Karpas-422 (cell line): ENCODE data around the gene SIN3B. TPM values are rescaled to one million over a fixed set of nuclear protein-coding genes. Genes with fewer than 3 reads are reported as not detected.
"Not testable (repeated sequence)": the region's sequence is repeated elsewhere in the genome, so short reads cannot be mapped to it uniquely, and the experiment has no call there.

Experiments
- DNase-seq: peaks from one replicate; pipeline ENCODE4 v3.0.0-alpha.2; 2015
- H2AFZ ChIP-seq: fragments of 200-600 bp; sonication (generic); 2 replicates; pipeline ENCODE4 v1.6.1; 2014; ENCODE audit warnings: antibody characterized with exemption, low read length, mixed read lengths
- H3K27ac ChIP-seq: fragments of 200-600 bp; sonication (generic); 2 replicates; pipeline ENCODE4 v1.5.1; 2014; ENCODE audit warnings: mild to moderate bottlenecking, low read length, moderate library complexity
- H3K27me3 ChIP-seq: fragments of 200-600 bp; sonication (generic); 2 replicates; pipeline ENCODE4 v1.6.1; 2014; ENCODE audit warnings: low read length, mixed read lengths
- H3K36me3 ChIP-seq: fragments of 200-600 bp; sonication (generic); 2 replicates; pipeline ENCODE4 v1.6.1; 2014; ENCODE audit warnings: low read length, mixed read lengths; ENCODE audit not compliant: insufficient read depth
- H3K4me1 ChIP-seq: fragments of 200-600 bp; sonication (generic); 2 replicates; pipeline ENCODE4 v1.6.1; 2014; ENCODE audit warnings: mild to moderate bottlenecking, low read length, mixed read lengths
- H3K4me2 ChIP-seq: fragments of 200-600 bp; sonication (generic); 2 replicates; pipeline ENCODE4 v1.6.1; 2014; ENCODE audit warnings: low read length, low read depth, mild to moderate bottlenecking; ENCODE audit not compliant: poor library complexity, severe bottlenecking
- H3K4me3 ChIP-seq: fragments of 200-600 bp; sonication (generic); 2 replicates; pipeline ENCODE4 v1.5.1; 2014; ENCODE audit warnings: mild to moderate bottlenecking, antibody characterized with exemption, low read length, mixed read lengths
- H3K79me2 ChIP-seq: fragments of 200-600 bp; sonication (generic); 2 replicates; pipeline ENCODE4 v1.6.1; 2014; ENCODE audit warnings: mild to moderate bottlenecking, low read length, mixed read lengths
- H3K9ac ChIP-seq: fragments of 200-600 bp; sonication (generic); 2 replicates; pipeline ENCODE4 v1.6.0; 2014; ENCODE audit warnings: low read length
- H3K9me2 ChIP-seq: fragments of 200-600 bp; sonication (generic), shearing (Covaris generic); replicated peaks from 2 replicates; pipeline ENCODE4 v1.6.0; 2014; ENCODE audit warnings: mild to moderate bottlenecking, low read length, moderate library complexity; ENCODE audit not compliant: insufficient read depth
- H3K9me3 ChIP-seq: fragments of 300-700, 200-600 bp; sonication (generic); 2 replicates; pipeline ENCODE4 v1.6.1; 2014; ENCODE audit warnings: low read length, mixed read lengths
- H4K20me1 ChIP-seq: fragments of 200-600 bp; sonication (generic); 2 replicates; pipeline ENCODE4 v1.6.1; 2014; ENCODE audit warnings: mild to moderate bottlenecking, antibody characterized with exemption, low read length, low read depth; ENCODE audit not compliant: insufficient read depth
- total RNA-seq: library from RNA; depleted of rRNA; stranded (reverse); fragments of >200 nt; shearing (Covaris generic); gene quantifications from 2 replicates; pipeline ENCODE4 v1.2.3, GENCODE V29; 2014; ENCODE audit warnings: low replicate concordance

Gene SIN3B
- total RNA-seq, 1 experiment from 2014 or later = 19.4 TPM

DNA sequence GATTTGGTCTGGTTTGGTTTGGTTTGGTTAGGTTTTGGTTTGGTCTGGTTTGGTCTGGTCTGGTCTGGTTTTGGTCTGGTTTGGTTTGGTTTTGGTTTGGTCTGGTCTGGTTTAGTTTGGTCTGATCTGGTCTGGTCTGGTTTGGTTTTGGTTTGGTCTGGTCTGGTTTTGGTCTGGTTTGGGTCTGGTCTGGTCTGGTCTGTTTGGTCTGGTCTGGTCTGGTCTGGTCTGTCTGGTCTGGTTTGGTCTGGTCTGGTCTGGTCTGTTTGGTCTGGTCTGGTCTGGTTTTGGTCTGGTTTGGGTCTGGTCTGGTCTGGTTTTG, 45.7 kb downstream of the SIN3B start:
- H3K4me1 ChIP-seq, DNase-seq, H3K79me2 ChIP-seq, H3K9me3 ChIP-seq, H3K9ac ChIP-seq, H3K27ac ChIP-seq, H3K4me3 ChIP-seq, H3K4me2 ChIP-seq, H3K27me3 ChIP-seq, H3K9me2 ChIP-seq, H2AFZ ChIP-seq, H4K20me1 ChIP-seq: not testable (repeated sequence)
- H3K36me3 ChIP-seq = peaks cover 21% of the 10 kb centered on the region

DNA sequence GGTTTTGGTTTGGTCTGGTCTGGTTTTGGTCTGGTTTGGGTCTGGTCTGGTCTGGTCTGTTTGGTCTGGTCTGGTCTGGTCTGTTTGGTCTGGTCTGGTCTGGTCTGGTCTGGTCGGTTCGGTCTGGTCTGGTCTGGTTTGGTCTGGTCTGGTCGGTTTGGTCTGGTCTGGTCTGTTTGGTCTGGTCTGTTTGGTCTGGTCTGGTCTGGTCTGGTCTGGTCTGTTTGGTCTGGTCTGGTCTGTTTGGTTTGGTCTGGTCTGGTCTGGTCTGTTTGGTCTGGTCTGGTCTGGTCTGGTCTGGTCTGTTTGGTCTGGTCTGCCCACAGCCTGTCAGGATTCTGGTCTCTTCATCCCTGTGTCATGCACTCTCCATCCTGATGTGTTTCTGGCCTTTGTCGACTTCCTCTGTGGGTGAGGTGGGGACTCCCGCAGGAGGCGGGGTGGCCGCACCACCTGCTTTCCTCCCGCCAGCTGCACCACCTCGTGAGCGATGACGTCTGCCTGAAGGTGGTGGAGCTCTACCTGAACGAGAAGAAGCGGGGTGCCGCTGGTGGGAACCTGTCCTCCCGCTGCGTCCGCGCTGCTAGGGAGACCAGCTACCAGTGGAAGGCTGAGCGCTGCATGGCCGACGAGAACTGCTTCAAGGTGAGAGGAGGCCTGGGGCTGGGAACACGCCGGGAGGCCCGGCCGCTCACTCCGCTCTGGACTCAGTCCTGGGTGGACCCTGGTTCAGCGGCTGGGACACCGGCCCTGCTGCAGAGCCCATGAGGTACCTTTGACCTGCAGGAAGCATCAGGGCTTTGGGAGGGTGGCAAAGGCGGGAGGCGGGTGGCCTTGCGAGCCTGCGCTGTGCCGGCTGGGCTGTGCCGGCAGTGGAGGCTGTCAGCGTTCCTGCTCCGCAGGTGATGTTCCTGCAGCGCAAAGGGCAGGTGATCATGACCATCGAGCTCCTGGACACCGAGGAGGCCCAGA, 46.7 kb downstream of the SIN3B start:
- Histone ChIP-seq H3K4me2 (no peak overlapping the region), H4K20me1 (no peaks in the 10 kb centered on the region), H3K9me2 (no peaks in the 10 kb centered on the region), H3K4me1 (no peaks in the 10 kb centered on the region), H3K27ac (no peak overlapping the region), H3K27me3 (no peaks in the 10 kb centered on the region), H3K9ac (no peak overlapping the region), H3K9me3 (peaks cover 5% of the 10 kb centered on the region; the same call in 1 of the 2 replicates), H2AFZ (no peak overlapping the region), H3K79me2 (peaks cover 8% of the 10 kb centered on the region; the same call in 1 of the 2 replicates), H3K36me3 (peaks cover 21% of the 10 kb centered on the region), H3K4me3 (no peak overlapping the region)
- DNase-seq = no peak

DNA sequence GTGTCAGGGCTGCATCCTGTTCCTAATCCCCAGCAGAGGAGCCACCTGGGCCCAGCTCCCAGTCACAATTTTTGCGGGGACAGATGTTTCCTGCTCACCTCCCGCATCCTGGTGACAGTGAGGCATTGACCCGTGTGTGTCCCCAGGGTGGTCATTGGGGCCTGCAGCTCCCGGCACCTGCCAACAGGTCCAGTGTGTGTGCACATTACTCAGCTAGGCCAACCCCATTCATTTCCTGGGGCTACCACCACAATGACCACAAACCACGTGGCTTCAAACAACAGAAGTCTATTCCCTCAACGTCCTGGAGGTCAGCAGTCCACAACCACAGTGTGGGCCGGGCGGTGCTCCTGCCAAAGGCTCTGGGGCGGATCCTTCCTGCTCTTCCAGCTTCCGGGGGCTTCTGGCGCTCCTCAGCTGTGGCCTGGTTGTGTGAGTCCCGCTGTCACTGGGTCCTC, 47.7 kb downstream of the SIN3B start:
- H3K9me3 ChIP-seq = peaks cover 5% of the 10 kb centered on the region; the same call in 1 of the 2 replicates
- no peak overlapping the region for H3K27ac ChIP-seq
- H3K4me2 ChIP-seq = no peak overlapping the region
- H3K9ac ChIP-seq = no peak overlapping the region
- no peak overlapping the region for H3K4me3 ChIP-seq
- no peaks in the 10 kb centered on the region for H4K20me1 ChIP-seq
- peaks cover 13% of the 10 kb centered on the region for H3K36me3 ChIP-seq
- DNase-seq = no peak
- H3K9me2 ChIP-seq = no peaks in the 10 kb centered on the region
- no peaks in the 10 kb centered on the region for H3K4me1 ChIP-seq
- H3K27me3 ChIP-seq = no peaks in the 10 kb centered on the region
- H3K79me2 ChIP-seq = peaks cover 8% of the 10 kb centered on the region; the same call in 1 of the 2 replicates
- H2AFZ ChIP-seq = no peak overlapping the region

DNA sequence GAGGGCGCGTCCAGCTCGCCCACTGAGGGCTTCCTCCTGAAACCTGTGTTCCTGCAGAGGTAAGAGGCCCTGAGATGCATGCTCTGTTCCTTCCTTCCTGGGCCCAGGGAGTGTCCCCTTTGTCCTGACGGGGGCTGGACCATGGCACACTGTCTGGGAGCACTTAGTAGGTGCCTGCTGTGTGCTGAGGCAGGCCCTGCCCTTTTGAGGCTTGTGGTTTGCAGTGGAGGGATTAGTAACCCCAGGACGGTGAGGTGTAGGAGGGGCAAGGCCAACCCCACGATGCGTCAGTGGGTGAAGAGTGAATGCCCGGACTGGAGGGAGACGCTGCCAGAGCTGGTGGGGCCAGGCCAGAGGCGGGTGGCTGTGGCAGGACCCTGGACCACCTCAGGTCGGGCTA, 48.4 kb downstream of the SIN3B start:
- Histone ChIP-seq H3K4me3 (no peak overlapping the region), H3K9me2 (no peaks in the 10 kb centered on the region), H3K27me3 (no peaks in the 10 kb centered on the region), H3K9me3 (peaks cover 5% of the 10 kb centered on the region; the same call in 1 of the 2 replicates), H4K20me1 (no peaks in the 10 kb centered on the region), H3K79me2 (peaks cover 8% of the 10 kb centered on the region; the same call in 1 of the 2 replicates), H3K9ac (no peak overlapping the region), H3K36me3 (peaks cover 11% of the 10 kb centered on the region), H3K27ac (no peak overlapping the region), H3K4me2 (no peak overlapping the region), H2AFZ (no peak overlapping the region), H3K4me1 (no peaks in the 10 kb centered on the region)
- DNase-seq = no peak

DNA sequence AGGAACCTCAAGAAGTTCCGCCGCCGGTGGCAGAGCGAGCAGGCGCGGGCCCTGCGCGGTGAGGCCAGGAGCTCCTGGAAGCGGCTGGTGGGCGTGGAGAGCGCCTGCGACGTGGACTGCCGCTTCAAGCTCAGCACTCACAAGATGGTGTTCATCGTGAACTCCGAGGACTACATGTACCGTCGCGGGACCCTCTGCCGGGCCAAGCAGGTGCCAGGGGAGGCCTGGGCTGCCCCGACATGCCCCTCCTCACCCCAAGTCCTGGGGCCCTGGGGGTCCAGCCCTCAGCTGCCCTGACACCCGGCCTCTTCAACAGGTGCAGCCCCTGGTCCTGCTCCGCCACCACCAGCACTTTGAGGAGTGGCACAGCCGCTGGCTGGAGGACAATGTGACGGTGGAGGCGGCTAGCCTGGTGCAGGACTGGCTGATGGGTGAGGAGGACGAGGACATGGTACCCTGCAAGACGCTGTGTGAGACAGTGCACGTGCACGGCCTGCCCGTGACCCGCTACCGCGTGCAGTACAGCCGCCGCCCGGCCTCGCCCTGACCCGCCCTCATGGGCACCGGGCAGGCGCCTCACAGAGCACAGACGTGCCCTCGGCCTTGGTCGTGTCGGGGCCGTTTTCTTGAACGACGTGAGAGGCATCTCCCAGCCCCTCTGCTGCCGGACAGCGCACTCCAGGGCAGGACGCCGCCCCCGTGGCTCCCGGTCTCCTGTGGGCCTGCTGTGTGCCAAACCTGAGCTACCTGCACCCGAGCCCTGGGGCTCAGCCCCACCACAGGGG, 49.2 kb downstream of the SIN3B start:
- Histone ChIP-seq H3K4me2 (no peak overlapping the region), H2AFZ (no peak overlapping the region), H3K4me3 (no peak overlapping the region), H3K9me3 (peaks cover 5% of the 10 kb centered on the region; the same call in 1 of the 2 replicates), H3K79me2 (peaks cover 8% of the 10 kb centered on the region; the same call in 1 of the 2 replicates), H3K4me1 (no peaks in the 10 kb centered on the region), H3K9me2 (no peaks in the 10 kb centered on the region), H3K36me3 (peaks cover 7% of the 10 kb centered on the region; the same call in 1 of the 2 replicates), H3K27me3 (no peaks in the 10 kb centered on the region), H4K20me1 (no peaks in the 10 kb centered on the region), H3K9ac (no peak overlapping the region), H3K27ac (no peak overlapping the region)
- DNase-seq = no peak

DNA sequence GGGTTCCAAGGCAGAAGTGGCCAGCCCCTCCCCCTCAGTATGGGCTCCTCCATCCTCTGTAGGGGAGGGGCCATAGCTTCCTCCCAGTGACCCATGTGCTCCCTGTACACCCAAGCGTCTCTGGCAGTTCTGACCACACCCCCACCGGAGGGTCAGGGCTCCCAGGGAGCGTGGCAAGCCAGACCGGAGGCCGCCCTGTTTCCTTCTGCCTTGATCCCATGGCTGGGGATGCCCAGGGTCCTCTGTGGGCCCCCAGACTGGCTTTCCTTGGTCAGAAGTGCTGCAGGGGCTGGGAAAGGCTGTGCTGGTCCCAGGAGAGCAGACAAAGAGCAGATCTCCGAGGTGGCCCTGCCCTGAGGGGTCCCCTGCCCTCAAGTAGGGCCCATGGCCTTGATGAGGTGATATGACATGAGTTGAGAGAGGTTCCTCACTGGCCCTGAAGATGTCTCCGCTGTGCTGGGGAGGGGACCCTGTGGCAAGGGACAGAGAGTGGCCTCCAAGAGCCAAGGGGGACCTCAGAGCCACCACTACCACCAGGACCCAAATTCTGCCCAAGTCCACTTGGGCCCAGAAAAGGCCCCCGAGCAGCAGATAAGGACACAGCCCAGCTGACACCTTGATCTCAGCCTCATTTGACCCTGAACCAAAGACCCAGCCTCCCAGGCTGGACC, 51.8 kb downstream of the SIN3B start:
- Histone ChIP-seq H3K9ac (no peak overlapping the region), H3K27ac (no peak overlapping the region), H3K27me3 (no peaks in the 10 kb centered on the region), H3K4me3 (no peak overlapping the region), H3K4me2 (no peak overlapping the region), H4K20me1 (no peaks in the 10 kb centered on the region), H2AFZ (no peak overlapping the region), H3K4me1 (no peaks in the 10 kb centered on the region), H3K9me2 (no peaks in the 10 kb centered on the region), H3K79me2 (no peaks in the 10 kb centered on the region), H3K9me3 (peaks cover 5% of the 10 kb centered on the region; the same call in 1 of the 2 replicates), H3K36me3 (peaks cover 3% of the 10 kb centered on the region; the same call in 1 of the 2 replicates)
- DNase-seq = no peak

DNA sequence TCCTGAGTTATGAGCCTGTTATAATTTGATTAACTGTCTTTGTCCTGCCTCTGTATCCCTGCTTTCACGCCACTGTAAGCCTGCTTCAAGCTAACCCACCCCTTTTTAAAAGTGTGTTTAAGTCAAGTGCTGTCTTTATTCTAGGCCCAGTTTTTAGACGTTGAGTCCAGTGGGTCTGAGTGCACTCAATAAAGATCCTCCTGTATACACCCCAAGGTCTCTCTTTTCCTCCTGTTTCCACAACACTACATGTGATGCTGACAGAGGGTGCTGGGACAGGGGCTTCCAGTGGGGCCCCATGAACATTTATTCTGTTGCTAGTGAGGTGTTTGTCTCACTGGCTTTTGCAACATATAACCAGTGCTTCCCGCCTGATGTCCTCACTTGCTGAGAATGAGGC, 52.9 kb downstream of the SIN3B start:
- H3K4me1 ChIP-seq = no peaks in the 10 kb centered on the region
- no peaks in the 10 kb centered on the region for H4K20me1 ChIP-seq
- H2AFZ ChIP-seq = no peak overlapping the region
- no peak overlapping the region for H3K4me3 ChIP-seq
- H3K9me3 ChIP-seq = peaks cover 5% of the 10 kb centered on the region; the same call in 1 of the 2 replicates
- no peak for DNase-seq
- H3K27ac ChIP-seq = no peak overlapping the region
- no peak overlapping the region for H3K9ac ChIP-seq
- no peaks in the 10 kb centered on the region for H3K27me3 ChIP-seq
- no peak overlapping the region for H3K4me2 ChIP-seq
- peaks cover 3% of the 10 kb centered on the region; the same call in 1 of the 2 replicates for H3K36me3 ChIP-seq
- no peaks in the 10 kb centered on the region for H3K9me2 ChIP-seq
- H3K79me2 ChIP-seq = no peaks in the 10 kb centered on the region
